HEK293 (cell line): ENCODE results near the gene DLG1.

ENCODE experiments used
- CTCF ChIA-PET: fragments of 350-600 bp; formaldehyde crosslinking; extraction: SDS; loops from one replicate; lab custom pipeline; 2021; ENCODE audit warnings: antibody characterized with exemption; lab: Yijun Ruan, JAX
- POLR2A ChIA-PET: fragments of 300-600 bp; formaldehyde crosslinking; extraction: SDS; loops from one replicate; lab custom pipeline; 2020; ENCODE audit warnings: antibody characterized with exemption, inconsistent platforms; lab: Yijun Ruan, JAX
- H3K27ac ChIP-seq: fragments of 200-500 bp; sonication (Bioruptor generic); 2 replicates; pipeline ENCODE4 v1.5.1; 2014; ENCODE audit warnings: low read depth, low read length, control low read depth, inconsistent platforms; ENCODE audit errors: extremely low read depth
- H3K36me3 ChIP-seq, 2 experiments: fragments of 200-500 bp in 1 of 2; sonication (Bioruptor generic) in 1 of 2; 1 replicate in 1 of 2; 2 replicates in 1 of 2; pipeline ENCODE4 v1.5.1; 2014 to 2017; ENCODE audit warnings: inconsistent platforms in 2 of 2, low read length in 2 of 2; ENCODE audit not compliant: control insufficient read depth in 2 of 2, insufficient read depth in 1 of 2
- H3K4me1 ChIP-seq: fragments of 200-500 bp; sonication (Bioruptor generic); 2 replicates; pipeline ENCODE4 v1.5.1; 2014; ENCODE audit warnings: mild to moderate bottlenecking, low read length, inconsistent platforms; ENCODE audit not compliant: control insufficient read depth, insufficient read depth
- H3K4me3 ChIP-seq: 2 replicates; pipeline ENCODE4 v1.5.1; 2011; ENCODE audit warnings: low read depth, mild to moderate bottlenecking, control low read depth, low read length, moderate library complexity
- H3K9me3 ChIP-seq: fragments of 200-500 bp; sonication (Bioruptor generic); 2 replicates; pipeline ENCODE4 v1.5.1; 2014; ENCODE audit warnings: low read depth, low read length, inconsistent platforms; ENCODE audit not compliant: control insufficient read depth, insufficient read depth
- BCL11B ChIP-seq: fragments of 450-650 bp; formaldehyde crosslinking; IDR thresholded peaks from 2 replicates; pipeline ENCODE4 v1.5.1; 2016; ENCODE audit warnings: low read depth, missing biosample characterization, missing genetic modification characterization
- EGR2 ChIP-seq: fragments of 450-650 bp; formaldehyde crosslinking; IDR thresholded peaks from 2 replicates; pipeline ENCODE4 v1.5.1; 2016; ENCODE audit warnings: low read depth, missing biosample characterization, missing genetic modification characterization
- HOXA7 ChIP-seq: sonication (generic); formaldehyde crosslinking; IDR thresholded peaks from 2 replicates; pipeline ENCODE4 v1.8.1; 2022; ENCODE audit warnings: missing genetic modification reagents, borderline replicate concordance
- HOXD13 ChIP-seq: sonication (generic); formaldehyde crosslinking; IDR thresholded peaks from 2 replicates; pipeline ENCODE4 v1.8.0; 2022; ENCODE audit warnings: missing genetic modification reagents, borderline replicate concordance
- IKZF3 ChIP-seq: fragments of 450-650 bp; IDR thresholded peaks from 2 replicates; pipeline ENCODE4 v1.5.0; 2018; ENCODE audit warnings: missing biosample characterization, mild to moderate bottlenecking, missing genetic modification characterization, moderate library complexity
- SP2 ChIP-seq: fragments of 450-650 bp; formaldehyde crosslinking; IDR thresholded peaks from 2 replicates; pipeline ENCODE4 v1.5.1; 2016; ENCODE audit warnings: missing biosample characterization, missing genetic modification characterization
- ZBTB20 ChIP-seq: fragments of 450-650 bp; formaldehyde crosslinking; IDR thresholded peaks from 2 replicates; pipeline ENCODE4 v1.5.1; 2016; ENCODE audit warnings: missing biosample characterization, missing genetic modification characterization
- ZNF114 ChIP-seq: fragments of 450-650 bp; formaldehyde crosslinking; IDR thresholded peaks from 2 replicates; pipeline ENCODE4 v1.5.0; 2017; ENCODE audit warnings: missing biosample characterization, missing genetic modification characterization
- ZNF133 ChIP-seq: fragments of 450-650 bp; formaldehyde crosslinking; IDR thresholded peaks from 2 replicates; pipeline ENCODE4 v1.5.1; 2016; ENCODE audit warnings: missing biosample characterization, missing genetic modification characterization
- ZNF140 ChIP-seq: fragments of 450-650 bp; formaldehyde crosslinking; IDR thresholded peaks from 2 replicates; pipeline ENCODE4 v1.5.1; 2016; ENCODE audit warnings: missing biosample characterization, missing genetic modification characterization
- ZNF248 ChIP-seq: fragments of 450-650 bp; formaldehyde crosslinking; IDR thresholded peaks from 2 replicates; pipeline ENCODE4 v1.5.1; 2017; ENCODE audit warnings: missing biosample characterization, missing genetic modification characterization
- ZNF423 ChIP-seq: fragments of 450-650 bp; formaldehyde crosslinking; IDR thresholded peaks from 2 replicates; pipeline ENCODE4 v1.5.1; 2016; ENCODE audit warnings: missing biosample characterization, missing genetic modification characterization
- ZNF48 ChIP-seq: fragments of 450-650 bp; formaldehyde crosslinking; IDR thresholded peaks from 2 replicates; pipeline ENCODE4 v1.5.1; 2016; ENCODE audit warnings: missing biosample characterization, missing genetic modification characterization
- ZNF544 ChIP-seq: fragments of 450-650 bp; formaldehyde crosslinking; IDR thresholded peaks from 2 replicates; pipeline ENCODE4 v1.5.0; 2017; ENCODE audit warnings: missing biosample characterization, missing genetic modification characterization
- ZNF555 ChIP-seq: fragments of 450-650 bp; formaldehyde crosslinking; conservative IDR thresholded peaks from 2 replicates; pipeline ENCODE4 v1.5.1; 2017; ENCODE audit warnings: missing biosample characterization, mild to moderate bottlenecking, missing genetic modification characterization, inconsistent platforms
- ZNF610 ChIP-seq: fragments of 450-650 bp; formaldehyde crosslinking; IDR thresholded peaks from 2 replicates; pipeline ENCODE4 v1.5.1; 2016; ENCODE audit warnings: missing biosample characterization, missing genetic modification characterization, borderline replicate concordance
- ZNF658 ChIP-seq: fragments of 450-650 bp; formaldehyde crosslinking; IDR thresholded peaks from 2 replicates; pipeline ENCODE4; 2016; ENCODE audit warnings: missing biosample characterization, missing genetic modification characterization
- ZNF677 ChIP-seq: fragments of 450-650 bp; IDR thresholded peaks from 2 replicates; pipeline ENCODE4 v1.5.0; 2018; ENCODE audit warnings: missing biosample characterization, mild to moderate bottlenecking, missing genetic modification characterization, moderate library complexity
- ZNF791 ChIP-seq: fragments of 450-650 bp; formaldehyde crosslinking; IDR thresholded peaks from 2 replicates; pipeline ENCODE4 v1.5.1; 2016; ENCODE audit warnings: missing biosample characterization, missing genetic modification characterization
- TF ChIP-seq, protein P1 (sequence below): fragments of 450-650 bp; formaldehyde crosslinking; IDR thresholded peaks from 2 replicates; pipeline ENCODE4 v1.5.1; 2016; ENCODE audit warnings: missing biosample characterization, missing genetic modification characterization, borderline replicate concordance
- TF ChIP-seq, protein P2 (sequence below): fragments of 450-650 bp; IDR thresholded peaks from 2 replicates; pipeline ENCODE4 v1.5.1; 2018; ENCODE audit warnings: missing biosample characterization, mild to moderate bottlenecking, missing genetic modification characterization
- TF ChIP-seq, protein P3 (sequence below): fragments of 450-650 bp; IDR thresholded peaks from 2 replicates; pipeline ENCODE4 v1.5.1; 2018; ENCODE audit warnings: missing biosample characterization, missing genetic modification characterization
- TF ChIP-seq, protein P4 (sequence below): fragments of 450-650 bp; formaldehyde crosslinking; IDR thresholded peaks from 2 replicates; pipeline ENCODE4 v1.5.1; 2017; ENCODE audit warnings: missing biosample characterization, missing genetic modification characterization
- TF ChIP-seq, protein P5 (sequence below): fragments of 450-650 bp; formaldehyde crosslinking; IDR thresholded peaks from 2 replicates; pipeline ENCODE4 v1.5.1; 2016; ENCODE audit warnings: missing biosample characterization, missing genetic modification characterization, low read depth

Gene DLG1

DNA sequence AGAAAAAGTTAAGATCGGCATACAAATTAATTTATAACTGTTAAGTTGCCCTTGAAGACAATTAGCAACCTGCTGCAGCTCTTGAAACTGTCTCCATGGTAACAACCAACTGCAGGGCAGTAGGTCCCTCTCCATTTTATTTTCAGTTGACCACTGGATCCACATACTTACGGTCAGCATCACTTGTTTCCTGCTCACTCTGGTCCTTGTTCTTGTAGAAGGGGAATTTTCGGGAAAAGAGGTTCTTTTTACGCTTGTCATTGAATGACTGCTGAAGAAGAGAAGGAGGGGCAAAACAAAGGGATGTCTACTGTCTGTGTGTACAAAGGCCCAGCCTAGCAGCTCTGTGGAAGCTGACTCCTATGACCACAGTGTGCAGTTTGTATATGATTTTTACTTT lies 222.0 kb downstream of the DLG1 start:
- CTCF ChIA-PET: interaction anchor here (0.6 kb wide), 1 partner anchor 9 kb away, joined by 3 read pairs; no protein-coding TSS in a partner anchor
- H3K4me3 ChIP-seq: no peak overlapping the region
- TF ChIP-seq SP2 (tag by site-specific recombination): no peak
- TF ChIP-seq HOXD13 (CRISPR knock-in tag): no peak
- no peak for TF ChIP-seq ZBTB20 (tag by site-specific recombination)
- no peak for TF ChIP-seq ZNF791
- TF ChIP-seq, protein P1, sequence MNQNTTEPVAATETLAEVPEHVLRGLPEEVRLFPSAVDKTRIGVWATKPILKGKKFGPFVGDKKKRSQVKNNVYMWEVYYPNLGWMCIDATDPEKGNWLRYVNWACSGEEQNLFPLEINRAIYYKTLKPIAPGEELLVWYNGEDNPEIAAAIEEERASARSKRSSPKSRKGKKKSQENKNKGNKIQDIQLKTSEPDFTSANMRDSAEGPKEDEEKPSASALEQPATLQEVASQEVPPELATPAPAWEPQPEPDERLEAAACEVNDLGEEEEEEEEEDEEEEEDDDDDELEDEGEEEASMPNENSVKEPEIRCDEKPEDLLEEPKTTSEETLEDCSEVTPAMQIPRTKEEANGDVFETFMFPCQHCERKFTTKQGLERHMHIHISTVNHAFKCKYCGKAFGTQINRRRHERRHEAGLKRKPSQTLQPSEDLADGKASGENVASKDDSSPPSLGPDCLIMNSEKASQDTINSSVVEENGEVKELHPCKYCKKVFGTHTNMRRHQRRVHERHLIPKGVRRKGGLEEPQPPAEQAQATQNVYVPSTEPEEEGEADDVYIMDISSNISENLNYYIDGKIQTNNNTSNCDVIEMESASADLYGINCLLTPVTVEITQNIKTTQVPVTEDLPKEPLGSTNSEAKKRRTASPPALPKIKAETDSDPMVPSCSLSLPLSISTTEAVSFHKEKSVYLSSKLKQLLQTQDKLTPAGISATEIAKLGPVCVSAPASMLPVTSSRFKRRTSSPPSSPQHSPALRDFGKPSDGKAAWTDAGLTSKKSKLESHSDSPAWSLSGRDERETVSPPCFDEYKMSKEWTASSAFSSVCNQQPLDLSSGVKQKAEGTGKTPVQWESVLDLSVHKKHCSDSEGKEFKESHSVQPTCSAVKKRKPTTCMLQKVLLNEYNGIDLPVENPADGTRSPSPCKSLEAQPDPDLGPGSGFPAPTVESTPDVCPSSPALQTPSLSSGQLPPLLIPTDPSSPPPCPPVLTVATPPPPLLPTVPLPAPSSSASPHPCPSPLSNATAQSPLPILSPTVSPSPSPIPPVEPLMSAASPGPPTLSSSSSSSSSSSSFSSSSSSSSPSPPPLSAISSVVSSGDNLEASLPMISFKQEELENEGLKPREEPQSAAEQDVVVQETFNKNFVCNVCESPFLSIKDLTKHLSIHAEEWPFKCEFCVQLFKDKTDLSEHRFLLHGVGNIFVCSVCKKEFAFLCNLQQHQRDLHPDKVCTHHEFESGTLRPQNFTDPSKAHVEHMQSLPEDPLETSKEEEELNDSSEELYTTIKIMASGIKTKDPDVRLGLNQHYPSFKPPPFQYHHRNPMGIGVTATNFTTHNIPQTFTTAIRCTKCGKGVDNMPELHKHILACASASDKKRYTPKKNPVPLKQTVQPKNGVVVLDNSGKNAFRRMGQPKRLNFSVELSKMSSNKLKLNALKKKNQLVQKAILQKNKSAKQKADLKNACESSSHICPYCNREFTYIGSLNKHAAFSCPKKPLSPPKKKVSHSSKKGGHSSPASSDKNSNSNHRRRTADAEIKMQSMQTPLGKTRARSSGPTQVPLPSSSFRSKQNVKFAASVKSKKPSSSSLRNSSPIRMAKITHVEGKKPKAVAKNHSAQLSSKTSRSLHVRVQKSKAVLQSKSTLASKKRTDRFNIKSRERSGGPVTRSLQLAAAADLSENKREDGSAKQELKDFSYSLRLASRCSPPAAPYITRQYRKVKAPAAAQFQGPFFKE: no peak
- no peak for TF ChIP-seq ZNF677 (tag by site-specific recombination)
- TF ChIP-seq, protein P2, sequence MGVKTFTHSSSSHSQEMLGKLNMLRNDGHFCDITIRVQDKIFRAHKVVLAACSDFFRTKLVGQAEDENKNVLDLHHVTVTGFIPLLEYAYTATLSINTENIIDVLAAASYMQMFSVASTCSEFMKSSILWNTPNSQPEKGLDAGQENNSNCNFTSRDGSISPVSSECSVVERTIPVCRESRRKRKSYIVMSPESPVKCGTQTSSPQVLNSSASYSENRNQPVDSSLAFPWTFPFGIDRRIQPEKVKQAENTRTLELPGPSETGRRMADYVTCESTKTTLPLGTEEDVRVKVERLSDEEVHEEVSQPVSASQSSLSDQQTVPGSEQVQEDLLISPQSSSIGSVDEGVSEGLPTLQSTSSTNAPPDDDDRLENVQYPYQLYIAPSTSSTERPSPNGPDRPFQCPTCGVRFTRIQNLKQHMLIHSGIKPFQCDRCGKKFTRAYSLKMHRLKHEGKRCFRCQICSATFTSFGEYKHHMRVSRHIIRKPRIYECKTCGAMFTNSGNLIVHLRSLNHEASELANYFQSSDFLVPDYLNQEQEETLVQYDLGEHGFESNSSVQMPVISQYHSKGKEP (tag by site-specific recombination): no peak
- no peak for TF ChIP-seq ZNF610 (tag by site-specific recombination)
- TF ChIP-seq ZNF48: no peak
- no peak for TF ChIP-seq BCL11B (tag by site-specific recombination)
- no peak for TF ChIP-seq EGR2
- TF ChIP-seq ZNF248: no peak
- no peak for TF ChIP-seq ZNF658 (tag by site-specific recombination)
- no peak for TF ChIP-seq ZNF133 (tag by site-specific recombination)
- no peak overlapping the region for H3K27ac ChIP-seq
- H3K9me3 ChIP-seq: no peaks in the 10 kb centered on the region
- no peaks in the 10 kb centered on the region for H3K4me1 ChIP-seq
- H3K36me3 ChIP-seq: peaks cover 0 to 14% of the 10 kb centered on the region in 2 experiments
- POLR2A ChIA-PET: no interaction called here

DNA sequence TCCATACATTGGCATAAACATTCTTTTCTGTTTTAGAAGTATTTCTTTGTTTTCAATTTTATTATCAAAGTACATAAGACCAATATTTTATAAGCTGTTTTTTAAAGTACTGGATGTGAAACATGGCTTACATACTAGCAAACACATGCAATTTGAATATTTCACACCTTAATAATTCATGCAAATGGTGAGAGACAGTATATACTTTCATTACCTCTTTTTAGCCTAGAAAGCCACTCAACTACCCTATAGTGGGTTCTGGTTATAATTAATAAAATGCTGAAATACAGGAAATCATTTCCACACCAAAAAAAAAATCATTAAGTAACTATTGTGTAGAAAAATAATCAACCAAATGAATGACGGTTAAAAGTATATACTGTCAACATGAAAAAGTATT lies 230.3 kb downstream of the DLG1 start:
- Histone ChIP-seq H3K4me1 (no peaks in the 10 kb centered on the region), H3K9me3 (no peaks in the 10 kb centered on the region), H3K27ac (no peak overlapping the region), H3K36me3 (peaks cover 6 to 28% of the 10 kb centered on the region in 2 experiments; a peak in 2 of 3 replicates), H3K4me3 (no peak overlapping the region)
- ChIA-PET POLR2A (interaction anchor here (0.6 kb wide), 1 partner anchor 45 kb away, joined by 3 read pairs; no protein-coding TSS in a partner anchor), CTCF (no interaction called here)
- TF ChIP-seq ZNF544 (tag by site-specific recombination) (no peak), IKZF3 (tag by site-specific recombination) (no peak), ZNF423 (no peak), ZNF555 (tag by site-specific recombination) (no peak), ZNF114 (tag by site-specific recombination) (no peak), HOXA7 (CRISPR knock-in tag) (no peak), ZNF140 (tag by site-specific recombination) (no peak)
- TF ChIP-seq, protein P2 (tag by site-specific recombination): no peak
- TF ChIP-seq, protein P3, sequence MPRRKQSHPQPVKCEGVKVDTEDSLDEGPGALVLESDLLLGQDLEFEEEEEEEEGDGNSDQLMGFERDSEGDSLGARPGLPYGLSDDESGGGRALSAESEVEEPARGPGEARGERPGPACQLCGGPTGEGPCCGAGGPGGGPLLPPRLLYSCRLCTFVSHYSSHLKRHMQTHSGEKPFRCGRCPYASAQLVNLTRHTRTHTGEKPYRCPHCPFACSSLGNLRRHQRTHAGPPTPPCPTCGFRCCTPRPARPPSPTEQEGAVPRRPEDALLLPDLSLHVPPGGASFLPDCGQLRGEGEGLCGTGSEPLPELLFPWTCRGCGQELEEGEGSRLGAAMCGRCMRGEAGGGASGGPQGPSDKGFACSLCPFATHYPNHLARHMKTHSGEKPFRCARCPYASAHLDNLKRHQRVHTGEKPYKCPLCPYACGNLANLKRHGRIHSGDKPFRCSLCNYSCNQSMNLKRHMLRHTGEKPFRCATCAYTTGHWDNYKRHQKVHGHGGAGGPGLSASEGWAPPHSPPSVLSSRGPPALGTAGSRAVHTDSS: no peak
- TF ChIP-seq, protein P4, sequence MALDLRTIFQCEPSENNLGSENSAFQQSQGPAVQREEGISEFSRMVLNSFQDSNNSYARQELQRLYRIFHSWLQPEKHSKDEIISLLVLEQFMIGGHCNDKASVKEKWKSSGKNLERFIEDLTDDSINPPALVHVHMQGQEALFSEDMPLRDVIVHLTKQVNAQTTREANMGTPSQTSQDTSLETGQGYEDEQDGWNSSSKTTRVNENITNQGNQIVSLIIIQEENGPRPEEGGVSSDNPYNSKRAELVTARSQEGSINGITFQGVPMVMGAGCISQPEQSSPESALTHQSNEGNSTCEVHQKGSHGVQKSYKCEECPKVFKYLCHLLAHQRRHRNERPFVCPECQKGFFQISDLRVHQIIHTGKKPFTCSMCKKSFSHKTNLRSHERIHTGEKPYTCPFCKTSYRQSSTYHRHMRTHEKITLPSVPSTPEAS: no peak
- TF ChIP-seq, protein P5, sequence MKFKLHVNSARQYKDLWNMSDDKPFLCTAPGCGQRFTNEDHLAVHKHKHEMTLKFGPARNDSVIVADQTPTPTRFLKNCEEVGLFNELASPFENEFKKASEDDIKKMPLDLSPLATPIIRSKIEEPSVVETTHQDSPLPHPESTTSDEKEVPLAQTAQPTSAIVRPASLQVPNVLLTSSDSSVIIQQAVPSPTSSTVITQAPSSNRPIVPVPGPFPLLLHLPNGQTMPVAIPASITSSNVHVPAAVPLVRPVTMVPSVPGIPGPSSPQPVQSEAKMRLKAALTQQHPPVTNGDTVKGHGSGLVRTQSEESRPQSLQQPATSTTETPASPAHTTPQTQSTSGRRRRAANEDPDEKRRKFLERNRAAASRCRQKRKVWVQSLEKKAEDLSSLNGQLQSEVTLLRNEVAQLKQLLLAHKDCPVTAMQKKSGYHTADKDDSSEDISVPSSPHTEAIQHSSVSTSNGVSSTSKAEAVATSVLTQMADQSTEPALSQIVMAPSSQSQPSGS (tag by site-specific recombination): no peak
